GM23248 (cell line): ENCODE measurements around the gene GID4. TPM values are rescaled to one million over a fixed set of nuclear protein-coding genes. Genes with fewer than 3 reads are reported as not detected.

Source experiments
- DNase-seq: peaks from one replicate; pipeline ENCODE4 v3.0.0-alpha.2; 2015
- H2AFZ ChIP-seq: fragments of 200-600 bp; sonication (generic); 2 replicates; pipeline ENCODE4 v1.6.1; 2016; ENCODE audit warnings: antibody characterized with exemption
- H3F3A ChIP-seq: fragments of 200-600 bp; sonication (generic); 2 replicates; pipeline ENCODE4 v1.6.1; 2016; ENCODE audit warnings: mild to moderate bottlenecking, antibody characterized with exemption, mixed run types; ENCODE audit not compliant: insufficient read depth
- H3K27ac ChIP-seq: fragments of 200-600 bp; sonication (generic); 2 replicates; pipeline ENCODE4 v1.5.1; 2016; ENCODE audit warnings: mild to moderate bottlenecking
- H3K27me3 ChIP-seq: fragments of 200-600 bp; sonication (generic); replicated peaks from 2 replicates; pipeline ENCODE4 v1.6.1; 2016; ENCODE audit warnings: mild to moderate bottlenecking; ENCODE audit not compliant: insufficient read depth
- H3K36me3 ChIP-seq: fragments of 200-600 bp; sonication (generic); 2 replicates; pipeline ENCODE4 v1.6.1; 2016; ENCODE audit warnings: low read depth, mild to moderate bottlenecking
- H3K4me1 ChIP-seq: fragments of 200-600 bp; sonication (generic); 2 replicates; pipeline ENCODE4 v1.6.1; 2016; ENCODE audit warnings: mild to moderate bottlenecking; ENCODE audit not compliant: insufficient read depth
- H3K4me2 ChIP-seq: fragments of 200-600 bp; sonication (generic); one replicate; pipeline ENCODE4 v1.6.1; 2016; ENCODE audit warnings: mild to moderate bottlenecking; ENCODE audit not compliant: unreplicated experiment
- H3K4me3 ChIP-seq: fragments of 200-600 bp; sonication (generic); 2 replicates; pipeline ENCODE4 v1.5.1; 2016; ENCODE audit warnings: mild to moderate bottlenecking
- H3K79me2 ChIP-seq: fragments of 200-600 bp; sonication (generic); 2 replicates; pipeline ENCODE4 v1.6.1; 2016; ENCODE audit warnings: mild to moderate bottlenecking; ENCODE audit not compliant: insufficient read depth
- H3K9ac ChIP-seq: fragments of 200-600 bp; sonication (generic); 2 replicates; pipeline ENCODE4 v1.6.1; 2016; ENCODE audit warnings: mild to moderate bottlenecking
- H3K9me2 ChIP-seq: fragments of 200-600 bp; sonication (generic); 2 replicates; pipeline ENCODE4 v1.6.1; 2016; ENCODE audit warnings: mixed run types, mild to moderate bottlenecking, moderate library complexity; ENCODE audit not compliant: insufficient read depth
- H3K9me3 ChIP-seq: fragments of 200-600 bp; sonication (generic); one replicate; pipeline ENCODE4 v1.6.1; 2017; ENCODE audit warnings: low read depth
- H4K20me1 ChIP-seq: fragments of 200-600 bp; sonication (generic); 2 replicates; pipeline ENCODE4 v1.6.0; 2016; ENCODE audit not compliant: insufficient read depth
- EZH2 ChIP-seq: fragments of 200-600 bp; sonication (generic); IDR thresholded peaks from 2 replicates; pipeline ENCODE4 v1.6.1; 2018; ENCODE audit warnings: antibody characterized with exemption, mild to moderate bottlenecking; ENCODE audit not compliant: insufficient read depth, poor library complexity, severe bottlenecking
- EZH2phosphoT487 ChIP-seq: fragments of 200-600 bp; sonication (generic); IDR thresholded peaks from 2 replicates; pipeline ENCODE4 v1.6.1; 2018; ENCODE audit warnings: antibody characterized with exemption, moderate library complexity, mild to moderate bottlenecking, low read depth; ENCODE audit not compliant: insufficient read depth
- WGBS, 2 experiments: methylation state at CpG; one replicate each; pipeline ENCODE4 v1.1.6; 2015 to 2017; ENCODE audit warnings: low lambda C conversion rate in 2 of 2, low coverage in 1 of 2; ENCODE audit errors: missing lambda C conversion rate in 2 of 2; 5-methylcytosine and 5-hydroxymethylcytosine counted together
- in situ Hi-C: fragments of 300-500 bp; cut with MboI; formaldehyde crosslinking; loops from 2 replicates; pipeline ENCODE4 v1.15.0; 2020
- polyA plus RNA-seq: library from polyadenylated mRNA; unstranded; fragments of >200 nt; fragmentation: Nextera tagmentation; extraction: Ambion mirVana; gene quantifications from 2 replicates; pipeline ENCODE4 v1.2.1, GENCODE V29; 2016
- total RNA-seq: library from RNA; depleted of rRNA; stranded (reverse); fragments of >200 nt; shearing (Covaris generic); gene quantifications from 2 replicates; pipeline ENCODE4 v1.2.3, GENCODE V29; 2014; rRNA removed

Gene GID4
- 8.0 and 10.2 TPM in 2 replicates for total RNA-seq
- 7.2 and 7.3 TPM in 2 replicates for polyA plus RNA-seq

DNA sequence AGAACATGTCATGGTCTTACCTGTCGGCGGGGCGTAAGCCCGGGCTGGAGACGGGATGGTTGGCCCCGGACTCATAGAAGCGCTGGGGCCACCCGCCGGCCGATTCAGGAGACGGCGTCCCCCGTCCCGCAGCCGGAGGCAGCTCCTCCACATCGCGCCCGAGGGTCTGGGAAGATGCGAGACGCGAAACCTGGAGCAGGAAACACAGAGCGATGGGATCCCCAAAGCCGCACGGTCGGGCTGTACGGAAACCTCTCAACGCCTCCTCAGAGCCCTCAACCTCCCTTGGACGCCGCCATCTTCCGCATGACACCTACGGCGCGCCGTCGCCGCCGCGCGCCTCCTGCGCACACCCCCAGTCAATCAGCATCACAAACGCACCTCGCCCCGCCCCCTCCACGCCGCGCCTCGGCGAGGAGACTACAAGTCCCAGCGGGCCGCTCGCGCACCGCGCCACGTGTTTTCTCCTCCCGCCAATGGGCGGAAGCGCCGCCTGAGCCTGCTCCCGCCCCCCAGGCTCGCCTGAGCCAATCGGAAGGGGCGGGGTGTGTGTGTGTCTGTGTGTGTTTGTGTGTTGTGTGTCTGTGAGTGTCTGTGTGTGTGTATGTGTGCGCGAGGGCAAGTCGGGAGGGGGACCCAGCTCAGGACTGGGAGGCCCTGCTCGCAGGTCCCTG lies at the start of gene GID4, which contains the start of gene ATPAF2:
Gene GID4 (plus strand): TSS at position 548 of the 674 bp plus-strand sequence. CDS start 57 bp downstream, at position 605.
Gene ATPAF2 (minus strand): TSS at position 308 of the 674 bp plus-strand sequence. CDS start 155 bp downstream, at position 153.
- TF ChIP-seq EZH2phosphoT487 = no peak
- TF ChIP-seq EZH2 = no peak
- Histone ChIP-seq H2AFZ (peak within 1 kb of the TSS; percentile 88), H3K4me2 (peak within 1 kb of the TSS; percentile 97), H4K20me1 (0 out of 2 replicates have a peak, but pooled peaks cover 6% of the 10 kb centered on the region), H3K4me1 (peaks cover 31% of the 10 kb centered on the region), H3K36me3 (no peaks in the 10 kb centered on the region), H3K4me3 (peak within 1 kb of the TSS; percentile 86), H3F3A (peaks cover 15% of the 10 kb centered on the region), H3K9ac (peak within 1 kb of the TSS; percentile 89), H3K79me2 (peaks cover 84% of the 10 kb centered on the region), H3K27me3 (no peaks in the 10 kb centered on the region), H3K9me3 (no peaks in the 10 kb centered on the region), H3K27ac (peak within 1 kb of the TSS; percentile 37), H3K9me2 (no peaks in the 10 kb centered on the region)
- 0 to 1% methylated on average over 59 of the region's 67 CpGs for WGBS, 2 experiments
- DNase-seq = peak; percentile 100
- in situ Hi-C loops = loop anchor here (25.0 kb wide), 1 partner anchor 352 kb away; the partner anchor contains the start of gene RAI1

DNA sequence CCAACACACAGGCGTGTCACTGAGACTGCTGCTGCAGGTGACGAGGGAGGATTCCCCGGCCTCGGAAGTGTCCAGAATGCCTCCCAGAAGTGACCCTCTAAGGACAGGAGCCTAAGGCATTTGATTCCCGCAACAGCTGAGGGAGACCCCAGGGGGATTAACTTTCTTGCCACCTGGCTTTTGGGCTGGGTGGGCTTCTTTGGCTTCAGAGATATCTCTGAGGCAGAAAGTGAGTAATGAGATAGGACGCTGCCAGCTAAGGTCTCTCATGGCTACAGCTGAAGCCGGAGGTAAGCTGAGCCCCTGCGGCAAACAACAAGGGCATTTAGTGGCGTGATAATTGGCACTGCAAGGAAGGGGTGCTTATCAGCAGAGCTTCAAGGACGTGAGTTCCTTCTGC lies 49.6 kb upstream of the GID4 start:
- Histone ChIP-seq H4K20me1 (no peaks in the 10 kb centered on the region), H3K9me3 (no peaks in the 10 kb centered on the region), H3K27me3 (no peaks in the 10 kb centered on the region), H3K4me1 (peaks cover 18% of the 10 kb centered on the region), H3K27ac (no peak overlapping the region), H3K79me2 (no peaks in the 10 kb centered on the region), H3K4me2 (no peak overlapping the region), H2AFZ (no peak overlapping the region), H3K9me2 (no peaks in the 10 kb centered on the region), H3K4me3 (no peak overlapping the region), H3K9ac (no peak overlapping the region), H3K36me3 (no peaks in the 10 kb centered on the region), H3F3A (peaks cover 10% of the 10 kb centered on the region; the same call in 1 of the 2 replicates)
- DNase-seq = no peak
- TF ChIP-seq EZH2phosphoT487 (no peak), EZH2 (no peak)
- in situ Hi-C loops = no loop called here
- WGBS, 2 experiments = 94 to 97% methylated on average over 10 of the region's 10 CpGs

- no peaks in the 10 kb centered on the region for H3K79me2 ChIP-seq
- H3K27ac ChIP-seq = peak overlapping the region; percentile 86
- H3K9me2 ChIP-seq = no peaks in the 10 kb centered on the region
- H3F3A ChIP-seq = peaks cover 10% of the 10 kb centered on the region; the same call in 1 of the 2 replicates
- TF ChIP-seq EZH2phosphoT487 = no peak
- H3K9ac ChIP-seq = peak overlapping the region; percentile 51
- no peak overlapping the region for H3K4me2 ChIP-seq
- peak; percentile 33 for DNase-seq
- H3K4me1 ChIP-seq = peaks cover 18% of the 10 kb centered on the region
- H2AFZ ChIP-seq = no peak overlapping the region
- no peaks in the 10 kb centered on the region for H3K36me3 ChIP-seq
- H3K27me3 ChIP-seq = no peaks in the 10 kb centered on the region
- no peaks in the 10 kb centered on the region for H3K9me3 ChIP-seq
- 85 to 88% methylated on average over 2 of the region's 2 CpGs for WGBS, 2 experiments
- in situ Hi-C loops = no loop called here
- no peak overlapping the region for H3K4me3 ChIP-seq
- no peaks in the 10 kb centered on the region for H4K20me1 ChIP-seq
Observed at GRCh38 chr17:17990282-17990681, 48.9 kb upstream of the GID4 start.

- Histone ChIP-seq H3K79me2 (no peaks in the 10 kb centered on the region), H3K4me3 (no peak overlapping the region), H3K27ac (no peak overlapping the region), H3F3A (peaks cover 10% of the 10 kb centered on the region; the same call in 1 of the 2 replicates), H3K9me2 (no peaks in the 10 kb centered on the region), H3K4me1 (peaks cover 18% of the 10 kb centered on the region), H4K20me1 (no peaks in the 10 kb centered on the region), H3K9ac (0 out of 2 replicates have a peak overlapping the region, but pooled peaks have one; percentile 6), H3K4me2 (no peak overlapping the region), H3K36me3 (no peaks in the 10 kb centered on the region), H3K27me3 (no peaks in the 10 kb centered on the region), H2AFZ (no peak overlapping the region), H3K9me3 (no peaks in the 10 kb centered on the region)
- in situ Hi-C loops = no loop called here
- WGBS, 2 experiments = 98 to 100% methylated on average over 2 of the region's 2 CpGs
- DNase-seq = peak; percentile 52
- no peak for TF ChIP-seq EZH2phosphoT487
- no peak for TF ChIP-seq EZH2
Observed at GRCh38 chr17:17993366-17993765, 45.8 kb upstream of the GID4 start.
